ENCODE results near the gene FBXO28. TPM values are rescaled to one million over a fixed set of nuclear protein-coding genes. Genes with fewer than 3 reads are reported as not detected.

Gene FBXO28
- total RNA-seq, 1 experiment from 2014 or later = 37.0 TPM

GRCh38 chr1:224076407-224076806 is 37.5 kb upstream of the FBXO28 start:
- Histone ChIP-seq H3K4me1 (ENCODE audit: control insufficient read depth in 1 of 2, insufficient read depth in 2 of 2, low read length in 2 of 2) (peaks cover 7 to 23% of the 10 kb centered on the region in 2 experiments; a peak in 2 of 4 replicates), H2AFZ (ENCODE audit: low read depth, low read length, poor library complexity, severe bottlenecking) (no peak overlapping the region), H3K36me3 (ENCODE audit: control insufficient read depth in 1 of 2, insufficient read depth in 2 of 2, low read length in 2 of 2) (no peaks in the 10 kb centered on the region), H3K4me3 (replicated peaks in 1 of 2; ENCODE audit: low read depth in 1 of 2, low read length in 2 of 2) (no peak overlapping the region), H3K27ac (ENCODE audit: low read depth, low read length) (no peak overlapping the region), H4K20me1 (ENCODE audit: insufficient read depth) (no peaks in the 10 kb centered on the region), H3K27me3 (ENCODE audit: insufficient read depth, low read length) (no peaks in the 10 kb centered on the region), H3K79me2 (ENCODE audit: insufficient read depth, low read length) (no peaks in the 10 kb centered on the region), H3K4me2 (ENCODE audit: low read length) (no peak overlapping the region), H3K9ac (ENCODE audit: low read length) (no peak overlapping the region), H3K9me2 (ENCODE audit: insufficient read depth) (no peaks in the 10 kb centered on the region), H3K9me3 (ENCODE audit: control insufficient read depth in 1 of 2, insufficient read depth in 1 of 2, low read depth in 1 of 2, low read length in 2 of 2) (no peaks in the 10 kb centered on the region)
- TF ChIP-seq ZNF274 (IDR thresholded peaks at IDR 0.05; ENCODE audit: low read depth, low read length) = no peak
- no peak for TF ChIP-seq JUND (IDR thresholded peaks at IDR 0.05)
- TF ChIP-seq FOSL1 (IDR thresholded peaks at IDR 0.05; ENCODE audit: low read depth) = no peak
- no peak for TF ChIP-seq ELF1 (IDR thresholded peaks at IDR 0.05; ENCODE audit: borderline replicate concordance, low read depth)
- no peak for TF ChIP-seq TCF7L2 (IDR thresholded peaks at IDR 0.05; ENCODE audit: borderline replicate concordance, extremely low read depth, insufficient read depth, insufficient read length)
- TF ChIP-seq POLR2A (IDR thresholded peaks at IDR 0.05; ENCODE audit: borderline replicate concordance, extremely low read depth, insufficient read depth, insufficient read length) = no peak
- no peak for TF ChIP-seq SIN3A (IDR thresholded peaks at IDR 0.05; ENCODE audit: low read depth)
- TF ChIP-seq YY1 (IDR thresholded peaks at IDR 0.05; ENCODE audit: extremely low read depth, insufficient replicate concordance, low read depth, low read length) = no peak
- TF ChIP-seq, protein P1, sequence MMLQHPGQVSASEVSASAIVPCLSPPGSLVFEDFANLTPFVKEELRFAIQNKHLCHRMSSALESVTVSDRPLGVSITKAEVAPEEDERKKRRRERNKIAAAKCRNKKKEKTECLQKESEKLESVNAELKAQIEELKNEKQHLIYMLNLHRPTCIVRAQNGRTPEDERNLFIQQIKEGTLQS (IDR thresholded peaks at IDR 0.05) = no peak
- no peak for TF ChIP-seq CBX3 (IDR thresholded peaks at IDR 0.05; ENCODE audit: low read depth)
- TF ChIP-seq, protein P2, sequence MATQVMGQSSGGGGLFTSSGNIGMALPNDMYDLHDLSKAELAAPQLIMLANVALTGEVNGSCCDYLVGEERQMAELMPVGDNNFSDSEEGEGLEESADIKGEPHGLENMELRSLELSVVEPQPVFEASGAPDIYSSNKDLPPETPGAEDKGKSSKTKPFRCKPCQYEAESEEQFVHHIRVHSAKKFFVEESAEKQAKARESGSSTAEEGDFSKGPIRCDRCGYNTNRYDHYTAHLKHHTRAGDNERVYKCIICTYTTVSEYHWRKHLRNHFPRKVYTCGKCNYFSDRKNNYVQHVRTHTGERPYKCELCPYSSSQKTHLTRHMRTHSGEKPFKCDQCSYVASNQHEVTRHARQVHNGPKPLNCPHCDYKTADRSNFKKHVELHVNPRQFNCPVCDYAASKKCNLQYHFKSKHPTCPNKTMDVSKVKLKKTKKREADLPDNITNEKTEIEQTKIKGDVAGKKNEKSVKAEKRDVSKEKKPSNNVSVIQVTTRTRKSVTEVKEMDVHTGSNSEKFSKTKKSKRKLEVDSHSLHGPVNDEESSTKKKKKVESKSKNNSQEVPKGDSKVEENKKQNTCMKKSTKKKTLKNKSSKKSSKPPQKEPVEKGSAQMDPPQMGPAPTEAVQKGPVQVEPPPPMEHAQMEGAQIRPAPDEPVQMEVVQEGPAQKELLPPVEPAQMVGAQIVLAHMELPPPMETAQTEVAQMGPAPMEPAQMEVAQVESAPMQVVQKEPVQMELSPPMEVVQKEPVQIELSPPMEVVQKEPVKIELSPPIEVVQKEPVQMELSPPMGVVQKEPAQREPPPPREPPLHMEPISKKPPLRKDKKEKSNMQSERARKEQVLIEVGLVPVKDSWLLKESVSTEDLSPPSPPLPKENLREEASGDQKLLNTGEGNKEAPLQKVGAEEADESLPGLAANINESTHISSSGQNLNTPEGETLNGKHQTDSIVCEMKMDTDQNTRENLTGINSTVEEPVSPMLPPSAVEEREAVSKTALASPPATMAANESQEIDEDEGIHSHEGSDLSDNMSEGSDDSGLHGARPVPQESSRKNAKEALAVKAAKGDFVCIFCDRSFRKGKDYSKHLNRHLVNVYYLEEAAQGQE (IDR thresholded peaks at IDR 0.05; ENCODE audit: low read depth) = no peak
- no peak for TF ChIP-seq SRF (IDR thresholded peaks at IDR 0.05; ENCODE audit: low read depth)
- no peak for TF ChIP-seq EZH2phosphoT487 (IDR thresholded peaks at IDR 0.05; ENCODE audit: borderline replicate concordance)
- TF ChIP-seq, protein P3, sequence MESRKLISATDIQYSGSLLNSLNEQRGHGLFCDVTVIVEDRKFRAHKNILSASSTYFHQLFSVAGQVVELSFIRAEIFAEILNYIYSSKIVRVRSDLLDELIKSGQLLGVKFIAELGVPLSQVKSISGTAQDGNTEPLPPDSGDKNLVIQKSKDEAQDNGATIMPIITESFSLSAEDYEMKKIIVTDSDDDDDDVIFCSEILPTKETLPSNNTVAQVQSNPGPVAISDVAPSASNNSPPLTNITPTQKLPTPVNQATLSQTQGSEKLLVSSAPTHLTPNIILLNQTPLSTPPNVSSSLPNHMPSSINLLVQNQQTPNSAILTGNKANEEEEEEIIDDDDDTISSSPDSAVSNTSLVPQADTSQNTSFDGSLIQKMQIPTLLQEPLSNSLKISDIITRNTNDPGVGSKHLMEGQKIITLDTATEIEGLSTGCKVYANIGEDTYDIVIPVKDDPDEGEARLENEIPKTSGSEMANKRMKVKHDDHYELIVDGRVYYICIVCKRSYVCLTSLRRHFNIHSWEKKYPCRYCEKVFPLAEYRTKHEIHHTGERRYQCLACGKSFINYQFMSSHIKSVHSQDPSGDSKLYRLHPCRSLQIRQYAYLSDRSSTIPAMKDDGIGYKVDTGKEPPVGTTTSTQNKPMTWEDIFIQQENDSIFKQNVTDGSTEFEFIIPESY (IDR thresholded peaks at IDR 0.05; ENCODE audit: extremely low read depth, insufficient replicate concordance, low read length) = no peak
- TF ChIP-seq RAD21 (IDR thresholded peaks at IDR 0.05; ENCODE audit: low read depth) = no peak
- no peak for TF ChIP-seq ZFX (IDR thresholded peaks at IDR 0.05)
- TF ChIP-seq MAX (IDR thresholded peaks at IDR 0.05) = no peak
- TF ChIP-seq CTCF (IDR thresholded peaks at IDR 0.05 in 2 of 3, conservative IDR thresholded peaks at IDR 0.05 in 1 of 3; ENCODE audit: borderline replicate concordance in 1 of 3, insufficient read depth in 1 of 3, low read depth in 2 of 3, low read length in 2 of 3) = no peak
- CTCF ChIA-PET = no interaction called here
- intact Hi-C loops (cut with micrococcal nuclease) = no loop called here
- no TSS peak for BruUV-seq (replicated peaks)
- POLR2A ChIA-PET = no interaction called here
- DNase-seq (ENCODE audit: low read depth, low spot score) (no peak), ATAC-seq (no peak)
- RAD21 ChIA-PET (ENCODE audit: low non-redundant PET in 1 of 2, low total read pairs in 2 of 2, uncharacterized antibody in 2 of 2, unreplicated experiment in 2 of 2) = no interaction called here

All from HCT116 (cell line).